ENCODE measurements around the gene NUMBL. TPM values are rescaled to one million over a fixed set of nuclear protein-coding genes. Genes with fewer than 3 reads are reported as not detected.
"Not testable (repeated sequence)": the region's sequence is repeated elsewhere in the genome, so short reads cannot be mapped to it uniquely, and the experiment has no call there.

The NUMBL gene
- total RNA-seq, 4 donors from 2014 or later = 35.8 to 60.6 (median 49.1) TPM

DNA sequence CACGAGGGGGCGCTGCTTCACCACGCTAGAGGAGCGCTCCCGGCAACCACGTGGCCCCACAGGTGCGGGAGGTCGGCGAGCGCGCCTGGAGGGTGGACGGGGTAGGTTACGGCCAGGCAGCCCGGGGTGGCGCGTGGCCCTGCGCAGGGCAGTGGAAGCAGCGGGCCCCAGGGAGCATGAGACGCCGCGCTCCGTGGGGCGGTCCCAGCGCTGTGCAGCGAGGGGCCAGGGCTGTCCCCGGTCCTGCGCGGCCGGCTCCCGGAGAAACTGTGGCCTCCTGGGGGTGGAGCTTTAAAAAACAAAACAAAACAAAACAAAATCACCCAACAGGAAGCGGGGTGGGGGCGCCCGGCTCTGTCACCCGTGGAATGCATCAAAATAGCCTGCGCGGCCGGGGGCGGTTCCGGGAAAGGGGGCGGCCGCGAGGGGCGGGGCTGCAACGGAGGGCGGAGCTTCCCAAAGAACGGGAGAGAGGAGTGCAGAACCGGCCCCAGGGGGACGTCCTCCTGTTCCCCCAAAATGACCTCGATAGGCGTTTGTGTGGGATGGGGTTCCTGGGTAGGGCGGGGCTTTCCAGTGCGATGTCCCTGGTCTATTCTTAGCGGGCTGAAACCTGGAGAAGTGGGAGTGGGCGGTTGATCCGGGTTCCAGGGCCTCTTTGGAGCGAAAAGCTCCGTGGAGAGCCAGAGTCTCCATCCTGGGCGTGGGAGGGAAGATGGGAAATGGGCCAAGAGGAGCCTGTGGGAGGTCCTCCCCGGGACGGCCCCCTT lies 27.3 kb downstream of the NUMBL start:
- WGBS, 2 donors (ENCODE audit: low coverage in 1 of 2) = 0 to 2% methylated on average over 5 to 11 of the region's 60 CpGs
- Histone ChIP-seq H3K36me3 (peaks cover 0 to 16% of the 10 kb centered on the region in 2 donors), H3K27me3 (no peaks in the 10 kb centered on the region), H3K4me1 (peaks cover 0 to 24% (median 13%) of the 10 kb centered on the region in 3 donors), H3K27ac (peak overlapping the region; percentile 60 to 91 (median 88)), H3K4me3 (peak overlapping the region; percentile 51 to 77), H3K9me3 (no peaks in the 10 kb centered on the region)
- peak; percentile 87 for ATAC-seq
- TF ChIP-seq POLR2AphosphoS5 (IDR thresholded peaks at IDR 0.05) = no peak
- TF ChIP-seq POLR2A (IDR thresholded peaks at IDR 0.05) = peak in 1 of 2 donors; percentile 26
- TF ChIP-seq, protein P1, sequence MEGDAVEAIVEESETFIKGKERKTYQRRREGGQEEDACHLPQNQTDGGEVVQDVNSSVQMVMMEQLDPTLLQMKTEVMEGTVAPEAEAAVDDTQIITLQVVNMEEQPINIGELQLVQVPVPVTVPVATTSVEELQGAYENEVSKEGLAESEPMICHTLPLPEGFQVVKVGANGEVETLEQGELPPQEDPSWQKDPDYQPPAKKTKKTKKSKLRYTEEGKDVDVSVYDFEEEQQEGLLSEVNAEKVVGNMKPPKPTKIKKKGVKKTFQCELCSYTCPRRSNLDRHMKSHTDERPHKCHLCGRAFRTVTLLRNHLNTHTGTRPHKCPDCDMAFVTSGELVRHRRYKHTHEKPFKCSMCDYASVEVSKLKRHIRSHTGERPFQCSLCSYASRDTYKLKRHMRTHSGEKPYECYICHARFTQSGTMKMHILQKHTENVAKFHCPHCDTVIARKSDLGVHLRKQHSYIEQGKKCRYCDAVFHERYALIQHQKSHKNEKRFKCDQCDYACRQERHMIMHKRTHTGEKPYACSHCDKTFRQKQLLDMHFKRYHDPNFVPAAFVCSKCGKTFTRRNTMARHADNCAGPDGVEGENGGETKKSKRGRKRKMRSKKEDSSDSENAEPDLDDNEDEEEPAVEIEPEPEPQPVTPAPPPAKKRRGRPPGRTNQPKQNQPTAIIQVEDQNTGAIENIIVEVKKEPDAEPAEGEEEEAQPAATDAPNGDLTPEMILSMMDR (IDR thresholded peaks at IDR 0.05) = peak in 3 of 4 experiments; percentile 99

DNA sequence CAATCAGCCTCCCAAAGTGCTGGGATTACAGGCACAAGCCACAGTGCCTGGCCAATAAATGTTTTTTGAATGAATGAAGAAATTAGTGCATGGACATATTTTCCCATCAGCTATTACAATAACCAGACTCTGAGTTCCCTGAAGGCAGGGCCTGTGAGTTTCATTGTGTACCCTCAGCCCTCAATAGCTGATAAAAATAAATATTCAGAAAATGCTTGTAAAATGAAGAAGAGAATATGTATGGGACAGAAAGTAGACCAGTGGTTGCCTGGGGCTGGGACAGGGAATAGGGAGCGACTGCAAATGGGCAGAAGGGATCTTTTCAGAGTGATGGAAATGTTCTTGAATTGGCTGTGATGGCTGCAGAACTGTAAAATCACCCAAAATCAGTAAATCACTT lies 28.8 kb downstream of the NUMBL start:
- Histone ChIP-seq H3K27ac (no peak overlapping the region), H3K36me3 (peaks cover 0 to under 1% of the 10 kb centered on the region in 2 donors), H3K9me3 (no peaks in the 10 kb centered on the region), H3K4me1 (peaks cover 0 to 24% (median 13%) of the 10 kb centered on the region in 3 donors), H3K27me3 (no peaks in the 10 kb centered on the region), H3K4me3 (no peak overlapping the region)
- WGBS, 2 donors (ENCODE audit: low coverage in 1 of 2) = 75 to 82% methylated on average over 1 of the region's 1 CpG
- no peak for ATAC-seq
- TF ChIP-seq EP300 (IDR thresholded peaks at IDR 0.05) (no peak), POLR2A (IDR thresholded peaks at IDR 0.05) (no peak), POLR2AphosphoS5 (IDR thresholded peaks at IDR 0.05) (no peak)
- TF ChIP-seq, protein P1 (IDR thresholded peaks at IDR 0.05) = no peak

DNA sequence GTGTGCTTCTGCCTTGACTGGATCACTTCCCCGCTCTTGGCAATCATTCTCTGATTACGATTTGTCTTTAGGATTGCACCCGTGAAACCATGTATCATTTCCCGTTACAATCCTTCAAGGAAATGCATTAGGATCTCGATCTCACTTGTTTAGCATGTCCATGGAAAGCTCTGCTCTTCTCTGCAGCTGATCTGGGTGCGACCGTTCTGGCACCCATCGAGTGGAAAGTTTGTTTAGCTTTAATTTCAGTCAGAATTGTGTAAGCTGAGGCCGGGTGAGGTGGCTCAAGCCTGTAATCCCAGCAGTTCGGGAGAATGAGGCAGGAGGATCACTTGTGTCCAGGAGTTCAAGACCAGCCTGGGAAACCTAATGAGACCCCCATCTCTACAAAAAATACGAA lies 30.9 kb downstream of the NUMBL start:
- Histone ChIP-seq H3K9me3 (no peaks in the 10 kb centered on the region), H3K4me1 (peaks cover 0 to 24% (median 13%) of the 10 kb centered on the region in 3 donors), H3K36me3 (no peaks in the 10 kb centered on the region), H3K27ac (peak overlapping the region in 1 of 4 donors; percentile 42), H3K4me3 (no peak overlapping the region), H3K27me3 (no peaks in the 10 kb centered on the region)
- ATAC-seq = no peak
- TF ChIP-seq, protein P1 (IDR thresholded peaks at IDR 0.05) = no peak
- TF ChIP-seq POLR2AphosphoS5 (IDR thresholded peaks at IDR 0.05) (no peak), POLR2A (IDR thresholded peaks at IDR 0.05) (no peak), EP300 (IDR thresholded peaks at IDR 0.05) (no peak)
- WGBS, 2 donors (ENCODE audit: low coverage in 1 of 2) = 59 to 69% methylated on average over 2 to 10 of the region's 11 CpGs

DNA sequence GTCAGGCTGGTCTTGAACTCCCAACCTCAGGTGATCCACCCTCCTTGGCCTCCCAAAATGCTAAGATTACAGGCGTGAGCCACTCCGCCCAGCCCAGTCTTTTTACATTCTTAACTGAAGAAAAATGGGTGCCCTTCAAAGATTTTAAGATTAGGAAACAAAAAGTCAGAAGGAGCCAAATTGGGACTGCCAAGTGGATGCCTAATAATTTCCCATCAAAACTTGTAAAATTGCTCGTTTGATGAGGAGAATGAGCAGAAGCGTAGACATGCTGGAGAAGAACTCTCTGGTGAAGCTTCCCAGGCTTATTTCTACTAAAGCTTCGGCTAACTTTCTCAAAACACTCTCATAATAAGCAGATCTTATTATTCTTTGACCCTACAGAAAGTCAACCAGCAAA lies 31.3 kb downstream of the NUMBL start:
- TF ChIP-seq EP300 (IDR thresholded peaks at IDR 0.05) (no peak), POLR2A (IDR thresholded peaks at IDR 0.05) (no peak), POLR2AphosphoS5 (IDR thresholded peaks at IDR 0.05) (no peak)
- TF ChIP-seq, protein P1 (IDR thresholded peaks at IDR 0.05) = no peak
- Histone ChIP-seq H3K27me3 (no peaks in the 10 kb centered on the region), H3K27ac (peak overlapping the region in 1 of 4 donors; percentile 42), H3K9me3 (no peaks in the 10 kb centered on the region), H3K4me1 (peaks cover 0 to 22% (median 13%) of the 10 kb centered on the region in 3 donors), H3K36me3 (no peaks in the 10 kb centered on the region), H3K4me3 (no peak overlapping the region)
- ATAC-seq = no peak
- 70 to 73% methylated on average over 3 of the region's 5 CpGs for WGBS, 2 donors (ENCODE audit: low coverage in 1 of 2)

DNA sequence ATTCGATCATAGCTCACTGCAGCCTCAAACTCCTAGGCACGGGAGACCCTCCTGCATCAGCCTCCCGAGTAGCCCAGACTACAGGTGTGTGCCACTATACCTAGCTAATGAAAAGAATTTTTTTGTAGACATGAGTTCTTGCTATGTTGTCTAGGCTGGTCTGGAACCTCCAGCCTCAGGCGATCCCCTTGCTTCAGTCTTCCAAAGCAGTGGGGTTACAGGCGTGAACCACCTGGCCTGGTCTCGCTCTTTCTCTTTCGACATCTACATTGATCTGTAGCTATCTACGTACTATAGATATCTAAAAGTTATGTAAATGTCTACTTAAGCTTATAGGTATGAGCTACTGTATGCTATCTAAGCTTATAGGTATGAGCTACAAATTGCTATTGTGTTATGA lies 32.4 kb downstream of the NUMBL start:
- Histone ChIP-seq H3K36me3 (no peaks in the 10 kb centered on the region), H3K4me3 (no peak overlapping the region), H3K4me1 (peaks cover 0 to 11% (median 5%) of the 10 kb centered on the region in 3 donors), H3K9me3 (no peaks in the 10 kb centered on the region), H3K27me3 (no peaks in the 10 kb centered on the region), H3K27ac (no peak overlapping the region)
- WGBS, 2 donors (ENCODE audit: low coverage in 1 of 2) = 100% methylated on average over 1 to 3 of the region's 8 CpGs
- TF ChIP-seq POLR2A (IDR thresholded peaks at IDR 0.05) (no peak), EP300 (IDR thresholded peaks at IDR 0.05) (no peak), POLR2AphosphoS5 (IDR thresholded peaks at IDR 0.05) (no peak)
- TF ChIP-seq, protein P1 (IDR thresholded peaks at IDR 0.05) = no peak
- ATAC-seq = no peak

DNA sequence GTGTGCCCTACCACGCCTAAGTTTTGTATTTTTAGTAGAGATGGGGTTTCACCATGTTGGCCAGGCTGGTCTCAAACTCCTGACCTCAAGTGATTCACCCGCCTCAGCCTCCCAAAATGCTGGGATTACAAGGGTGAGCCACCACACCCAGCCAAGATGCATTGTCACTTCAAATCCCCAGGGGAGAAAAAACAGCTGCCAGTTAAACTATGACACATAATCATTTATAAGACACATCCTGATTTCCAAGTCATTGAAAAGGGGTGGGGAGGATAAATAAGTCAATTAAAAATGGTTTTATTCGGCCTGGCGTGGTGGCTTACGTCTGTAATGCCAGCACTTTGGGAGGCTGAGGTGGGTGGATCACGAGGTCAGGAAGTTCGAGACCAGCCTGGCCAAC lies 34.8 kb downstream of the NUMBL start:
- H3K27ac ChIP-seq, H3K27me3 ChIP-seq, ATAC-seq, H3K9me3 ChIP-seq, H3K36me3 ChIP-seq, H3K4me3 ChIP-seq: not testable (repeated sequence)
- peaks cover 0 to 23% (median 13%) of the 10 kb centered on the region in 3 donors for H3K4me1 ChIP-seq
- 71 to 73% methylated on average over 2 to 4 of the region's 7 CpGs for WGBS, 2 donors (ENCODE audit: low coverage in 1 of 2)

DNA sequence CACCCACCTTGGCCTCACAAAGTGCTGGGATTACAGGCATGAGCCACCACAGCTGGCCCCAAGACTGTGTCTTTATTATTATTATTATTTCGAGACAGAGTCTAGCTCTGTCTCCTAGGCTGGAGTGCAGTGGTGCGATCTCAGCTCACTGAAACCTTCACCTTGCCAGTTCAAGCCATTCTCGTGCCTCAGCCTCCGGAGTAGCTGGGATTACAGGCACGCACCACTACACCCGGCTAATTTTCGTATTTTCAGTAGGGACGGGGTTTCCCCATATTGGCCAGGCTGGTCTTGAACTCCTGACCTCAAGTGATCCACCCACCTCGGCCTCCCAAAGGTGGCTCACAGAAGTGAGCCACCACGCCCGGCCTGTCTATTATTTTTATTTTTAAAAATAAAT lies 38.1 kb downstream of the NUMBL start:
- WGBS, 2 donors (ENCODE audit: low coverage in 1 of 2) = 81 to 93% methylated on average over 3 to 10 of the region's 11 CpGs

More for the DNA sequence above, 38.1 kb downstream of the NUMBL start:
- H3K4me1 ChIP-seq = peaks cover 0 to 30% (median 18%) of the 10 kb centered on the region in 3 donors
- H3K27me3 ChIP-seq, H3K4me3 ChIP-seq, H3K36me3 ChIP-seq, H3K9me3 ChIP-seq: not testable (repeated sequence)
- ATAC-seq = peak; percentile 8
- H3K27ac ChIP-seq = peak overlapping the region in 3 of 4 donors; percentile 7 to 54 (median 53)

Data from gastroesophageal sphincter (tissue), 4 donors.